HG03139 (cell line): ENCODE data around the gene CYP8B1.

Experiments used
- ATAC-seq: cut with Tn5 transposase; IDR thresholded peaks from one replicate; pipeline ENCODE4 v1.9.1; 2021; ENCODE audit not compliant: unreplicated experiment

The CYP8B1 gene

GRCh38 chr3:42853739-42854302, 21.9 kb downstream of the CYP8B1 start:
- no peak for ATAC-seq

GRCh38 chr3:42853056-42853455, 22.6 kb downstream of the CYP8B1 start:
- ATAC-seq = no peak

GRCh38 chr3:42852441-42852840, 23.2 kb downstream of the CYP8B1 start:
- ATAC-seq = no peak

GRCh38 chr3:42851228-42851834, 24.3 kb downstream of the CYP8B1 start:
- no peak for ATAC-seq

GRCh38 chr3:42850263-42850662, 25.4 kb downstream of the CYP8B1 start:
- ATAC-seq = no peak

- ATAC-seq = no peak
Observed at GRCh38 chr3:42849017-42849416, 26.7 kb downstream of the CYP8B1 start.

GRCh38 chr3:42847731-42848130, 27.9 kb downstream of the CYP8B1 start:
- no peak for ATAC-seq

GRCh38 chr3:42846685-42847522, 28.8 kb downstream of the CYP8B1 start:
- no peak for ATAC-seq

GRCh38 chr3:42844815-42845214, 30.9 kb downstream of the CYP8B1 start:
- no peak for ATAC-seq

GRCh38 chr3:42844412-42844713, 31.3 kb downstream of the CYP8B1 start:
- no peak for ATAC-seq

- ATAC-seq = no peak
Observed at GRCh38 chr3:42843713-42844411, 31.8 kb downstream of the CYP8B1 start.

- no peak for ATAC-seq
Observed at GRCh38 chr3:42841332-42841731, 34.3 kb downstream of the CYP8B1 start.

- ATAC-seq = peak; percentile 90
Observed at GRCh38 chr3:42839616-42840015, 36.1 kb downstream of the CYP8B1 start.

GRCh38 chr3:42838571-42838970, 37.1 kb downstream of the CYP8B1 start:
- no peak for ATAC-seq

GRCh38 chr3:42836150-42837123, 39.2 kb downstream of the CYP8B1 start:
- ATAC-seq = no peak

- no peak for ATAC-seq
Observed at GRCh38 chr3:42831321-42831713, 44.4 kb downstream of the CYP8B1 start.

- no peak for ATAC-seq
Observed at GRCh38 chr3:42830437-42831320, 45.0 kb downstream of the CYP8B1 start.

- no peak for ATAC-seq
Observed at GRCh38 chr3:42829628-42830436, 45.8 kb downstream of the CYP8B1 start.

- no peak for ATAC-seq
Observed at GRCh38 chr3:42829083-42829627, 46.5 kb downstream of the CYP8B1 start.
